H9 (cell line): ENCODE results near the gene RPL37A. TPM values are rescaled to one million over a fixed set of nuclear protein-coding genes. Genes with fewer than 3 reads are reported as not detected.
A peak's percentile ranks its signal among the peaks of the same experiment; 100 is the strongest.

ENCODE experiments used
- DNase-seq: peaks from one replicate; pipeline ENCODE4 v3.0.0-alpha.2; 2017
- H2AFZ ChIP-seq: one replicate; pipeline ENCODE4 v1.6.1; 2013; ENCODE audit warnings: mild to moderate bottlenecking, low read length, control low read depth, moderate library complexity
- H2AK5ac ChIP-seq: 2 replicates; pipeline ENCODE4 v1.6.1; 2013; ENCODE audit warnings: low read length, control low read depth, mixed read lengths; ENCODE audit not compliant: insufficient read length
- H2BK120ac ChIP-seq: one replicate; pipeline ENCODE4 v1.6.1; 2013; ENCODE audit warnings: low read depth, mild to moderate bottlenecking, low read length, control low read depth, inconsistent platforms; ENCODE audit not compliant: poor library complexity, severe bottlenecking
- H2BK12ac ChIP-seq: 2 replicates; pipeline ENCODE4 v1.6.1; 2013; ENCODE audit warnings: low read length, control low read depth, mixed read lengths, low read depth; ENCODE audit not compliant: insufficient read length
- H2BK15ac ChIP-seq: 2 replicates; pipeline ENCODE4 v1.6.1; 2013; ENCODE audit warnings: low read depth, low read length, control low read depth
- H2BK20ac ChIP-seq: one replicate; pipeline ENCODE4 v1.6.1; 2013; ENCODE audit warnings: low read depth, mild to moderate bottlenecking, low read length, control low read depth, inconsistent platforms; ENCODE audit not compliant: poor library complexity, severe bottlenecking
- H2BK5ac ChIP-seq: 2 replicates; pipeline ENCODE4 v1.6.1; 2013; ENCODE audit warnings: low read length, control low read depth, mixed read lengths; ENCODE audit not compliant: insufficient read length
- H3K14ac ChIP-seq: 2 replicates; pipeline ENCODE4 v1.6.1; 2013; ENCODE audit warnings: low read length, control low read depth; ENCODE audit not compliant: insufficient read depth
- H3K18ac ChIP-seq: 2 replicates; pipeline ENCODE4 v1.6.1; 2013; ENCODE audit warnings: low read depth, mild to moderate bottlenecking, mixed read lengths, low read length, control low read depth; ENCODE audit not compliant: insufficient read length
- H3K23ac ChIP-seq: 2 replicates; pipeline ENCODE4 v1.6.1; 2013; ENCODE audit warnings: low read length, control low read depth, mixed read lengths, low read depth; ENCODE audit not compliant: insufficient read length
- H3K23me2 ChIP-seq: 2 replicates; pipeline ENCODE4 v1.6.1; 2013; ENCODE audit warnings: low read depth, mild to moderate bottlenecking, mixed read lengths, low read length, control low read depth; ENCODE audit not compliant: insufficient read length, poor library complexity, severe bottlenecking
- H3K27ac ChIP-seq: 2 replicates; pipeline ENCODE4 v1.5.1; 2013; ENCODE audit warnings: low read length, control low read depth, mixed read lengths, low read depth; ENCODE audit not compliant: insufficient read length
- H3K27me3 ChIP-seq: 2 replicates; pipeline ENCODE4 v1.6.1; 2013; ENCODE audit warnings: low read length, control low read depth, inconsistent platforms; ENCODE audit not compliant: insufficient read depth
- H3K4ac ChIP-seq: 2 replicates; pipeline ENCODE4 v1.6.1; 2013; ENCODE audit warnings: low read depth, mild to moderate bottlenecking, control low read depth, inconsistent platforms, low read length, moderate library complexity
- H3K4me1 ChIP-seq: 2 replicates; pipeline ENCODE4 v1.6.1; 2013; ENCODE audit warnings: low read length, control low read depth, inconsistent platforms; ENCODE audit not compliant: insufficient read depth
- H3K4me2 ChIP-seq: 2 replicates; pipeline ENCODE4 v1.6.1; 2013; ENCODE audit warnings: low read length, control low read depth, mixed read lengths; ENCODE audit not compliant: insufficient read length, insufficient read depth
- H3K56ac ChIP-seq: 2 replicates; pipeline ENCODE4 v1.6.1; 2013; ENCODE audit warnings: low read depth, mild to moderate bottlenecking, mixed read lengths, low read length, control low read depth; ENCODE audit not compliant: insufficient read length
- H3K79me1 ChIP-seq: 2 replicates; pipeline ENCODE4 v1.6.1; 2013; ENCODE audit warnings: low read depth, mild to moderate bottlenecking, moderate library complexity, low read length, control low read depth, inconsistent platforms; ENCODE audit not compliant: insufficient read depth, poor library complexity, severe bottlenecking
- H3K79me2 ChIP-seq: 2 replicates; pipeline ENCODE4 v1.6.1; 2013; ENCODE audit warnings: low read length, control low read depth, inconsistent platforms; ENCODE audit not compliant: insufficient read depth
- H3K9ac ChIP-seq: 2 replicates; pipeline ENCODE4 v1.6.1; 2013; ENCODE audit warnings: low read length, control low read depth, mixed read lengths; ENCODE audit not compliant: insufficient read length; ENCODE audit errors: extremely low read depth
- H3K9me3 ChIP-seq: one replicate; pipeline ENCODE4 v1.6.1; 2013; ENCODE audit warnings: low read depth, low read length, inconsistent platforms; ENCODE audit not compliant: control insufficient read depth
- H3T11ph ChIP-seq: one replicate; pipeline ENCODE4 v1.6.1; 2013; ENCODE audit warnings: mild to moderate bottlenecking, low read length, control low read depth, inconsistent platforms
- H4K20me1 ChIP-seq: one replicate; pipeline ENCODE4 v1.6.1; 2013; ENCODE audit not compliant: control insufficient read depth, insufficient read length, insufficient read depth
- H4K5ac ChIP-seq: 2 replicates; pipeline ENCODE4 v1.6.1; 2013; ENCODE audit warnings: low read depth, mild to moderate bottlenecking, mixed read lengths, low read length, control low read depth; ENCODE audit not compliant: insufficient read length
- H4K8ac ChIP-seq: replicated peaks from 2 replicates; pipeline ENCODE4 v1.6.1; 2013; ENCODE audit warnings: low read length, control low read depth, mixed read lengths, low read depth; ENCODE audit not compliant: insufficient read length
- H4K91ac ChIP-seq: 2 replicates; pipeline ENCODE4 v1.6.1; 2013; ENCODE audit warnings: low read depth, mild to moderate bottlenecking, moderate library complexity, mixed read lengths, low read length, control low read depth; ENCODE audit not compliant: insufficient read length
- H3K27ac Mint-ChIP-seq, 3 experiments: 2 replicates in 2 of 3; 3 replicates in 1 of 3; pipeline ENCODE4 v1.8.0; 2020 to 2021; ENCODE audit warnings: mixed read lengths in 3 of 3, mild to moderate bottlenecking in 1 of 3, moderate library complexity in 1 of 3
- H3K27me3 Mint-ChIP-seq: 2 replicates; pipeline ENCODE4 v1.8.0; 2021; ENCODE audit warnings: low read depth, mild to moderate bottlenecking, moderate library complexity, mixed read lengths
- H3K36me3 Mint-ChIP-seq, 3 experiments: 2 replicates in 2 of 3; 3 replicates in 1 of 3; pipeline ENCODE4 v1.8.0; 2020 to 2021; ENCODE audit warnings: low read depth in 3 of 3, mixed read lengths in 3 of 3; ENCODE audit not compliant: insufficient read depth in 1 of 3
- H3K4me1 Mint-ChIP-seq, 2 experiments: 2 replicates each; pipeline ENCODE4 v1.8.0; 2020; ENCODE audit warnings: mixed read lengths in 2 of 2
- H3K4me3 Mint-ChIP-seq, 2 experiments: 2 replicates in 1 of 2; 3 replicates in 1 of 2; pipeline ENCODE4 v1.8.0; 2020 to 2021; ENCODE audit warnings: mild to moderate bottlenecking in 2 of 2, mixed read lengths in 2 of 2, moderate library complexity in 1 of 2
- H3K9me3 Mint-ChIP-seq, 2 experiments: 2 replicates in 1 of 2; 3 replicates in 1 of 2; pipeline ENCODE4 v1.8.0; 2020; ENCODE audit warnings: mild to moderate bottlenecking in 2 of 2, mixed read lengths in 2 of 2, moderate library complexity in 1 of 2
- CTCF ChIP-seq: fragments of 200-600 bp; sonication (generic); conservative IDR thresholded peaks from 3 replicates; pipeline ENCODE4 v1.8.0; 2021; ENCODE audit warnings: antibody characterized with exemption, mild to moderate bottlenecking
- WGBS: extraction: QIAGEN DNeasy Blood & Tissue Kit; methylation state at CpG from one replicate; pipeline ENCODE4 v1.1.7; 2013; ENCODE audit warnings: missing lambda C conversion rate, low lambda C conversion rate, mixed read lengths; ENCODE audit not compliant: insufficient read length; ENCODE audit errors: extremely low coverage; 5-methylcytosine and 5-hydroxymethylcytosine counted together
- total RNA-seq: library from RNA; stranded (reverse); gene quantifications from 2 replicates; pipeline ENCODE4 v1.2.1, GENCODE V29; 2021

The RPL37A gene
- total RNA-seq, 1 experiment from 2014 or later = 3,769 TPM

GRCh38 chr2:216478151-216478550, 20.5 kb upstream of the RPL37A start:
- no peak overlapping the region for H3K4me2 ChIP-seq
- no peak for DNase-seq
- H3K9ac ChIP-seq = no peak overlapping the region

More at GRCh38 chr2:216478151-216478550, 20.5 kb upstream of the RPL37A start:
- no peak overlapping the region for H3K18ac ChIP-seq
- no peaks in the 10 kb centered on the region for H4K20me1 ChIP-seq
- no peak overlapping the region for H4K5ac ChIP-seq
- no peaks in the 10 kb centered on the region for H3K79me1 ChIP-seq
- no peak overlapping the region for H2BK20ac ChIP-seq
- H2BK5ac ChIP-seq = no peak overlapping the region
- H3K14ac ChIP-seq = no peak overlapping the region
- no peak overlapping the region for H3K27ac ChIP-seq
- H3K27ac Mint-ChIP-seq = peak overlapping the region in 1 of 3 experiments; percentile 49; a peak in 2 of 7 replicates
- no peaks in the 10 kb centered on the region for H3K27me3 Mint-ChIP-seq
- H3K23me2 ChIP-seq = no peaks in the 10 kb centered on the region
- peaks cover 5 to 6% of the 10 kb centered on the region in 2 experiments; a peak in 3 of 4 replicates for H3K4me1 Mint-ChIP-seq
- H3T11ph ChIP-seq = no peak overlapping the region
- H3K27me3 ChIP-seq = no peaks in the 10 kb centered on the region
- no CpG with 5 or more reads among the region's 3 CpGs for WGBS
- H2BK12ac ChIP-seq = no peak overlapping the region
- no peak overlapping the region for H2BK120ac ChIP-seq
- H3K4me1 ChIP-seq = 0 out of 2 replicates have a peak, but pooled peaks cover 4% of the 10 kb centered on the region
- no peaks in the 10 kb centered on the region for H3K9me3 Mint-ChIP-seq
- no peak overlapping the region for H2AK5ac ChIP-seq
- no peak overlapping the region for H4K8ac ChIP-seq
- no peak overlapping the region for H2AFZ ChIP-seq
- no peaks in the 10 kb centered on the region for H3K9me3 ChIP-seq
- no peak overlapping the region for H3K56ac ChIP-seq
- H2BK15ac ChIP-seq = no peak overlapping the region
- no peak overlapping the region for H3K4me3 Mint-ChIP-seq
- peaks cover 0 to 25% (median 16%) of the 10 kb centered on the region in 3 experiments; a peak in 5 of 7 replicates for H3K36me3 Mint-ChIP-seq
- no peak overlapping the region for H3K23ac ChIP-seq
- no peaks in the 10 kb centered on the region for H3K79me2 ChIP-seq
- no peak overlapping the region for H4K91ac ChIP-seq
- H3K4ac ChIP-seq = no peak overlapping the region
- TF ChIP-seq CTCF = no peak
